HEK293T (cell line): ENCODE data around the gene OR4F6.

Source experiments
- CTCF ChIA-PET: fragments of 350-600 bp; formaldehyde crosslinking; extraction: SDS; loops from one replicate; lab custom pipeline; 2021; ENCODE audit warnings: antibody characterized with exemption, inconsistent platforms; lab: Yijun Ruan, JAX
- POLR2A ChIA-PET: fragments of 350-600 bp; formaldehyde crosslinking; extraction: SDS; loops from one replicate; lab custom pipeline; 2020; ENCODE audit warnings: antibody characterized with exemption, inconsistent platforms; lab: Yijun Ruan, JAX
- DNase-seq: peaks from one replicate; pipeline ENCODE4 v3.0.0; 2012; ENCODE audit warnings: mixed read lengths; ENCODE audit errors: extremely low spot score
- ARNT ChIP-seq: fragments of 450-650 bp; IDR thresholded peaks from 2 replicates; pipeline ENCODE4 v1.6.1; 2017; ENCODE audit warnings: mild to moderate bottlenecking
- BHLHE40 ChIP-seq: fragments of 450-650 bp; IDR thresholded peaks from 2 replicates; pipeline ENCODE4 v1.6.1; 2016; ENCODE audit warnings: mild to moderate bottlenecking, moderate library complexity, borderline replicate concordance
- CTBP1 ChIP-seq: fragments of 450-650 bp; IDR thresholded peaks from 2 replicates; pipeline ENCODE4 v1.6.1; 2016; ENCODE audit warnings: borderline replicate concordance
- ELF4 ChIP-seq: fragments of 450-650 bp; IDR thresholded peaks from 2 replicates; pipeline ENCODE4 v1.6.1; 2017; ENCODE audit warnings: antibody characterized with exemption
- FOXA1 ChIP-seq: fragments of 450-650 bp; IDR thresholded peaks from 2 replicates; pipeline ENCODE4 v1.6.1; 2016; ENCODE audit warnings: mild to moderate bottlenecking
- FOXK2 ChIP-seq: fragments of 450-650 bp; IDR thresholded peaks from 2 replicates; pipeline ENCODE4 v1.6.1; 2016; ENCODE audit warnings: mild to moderate bottlenecking
- FOXM1 ChIP-seq: fragments of 450-650 bp; IDR thresholded peaks from 2 replicates; pipeline ENCODE4 v1.6.1; 2017; ENCODE audit warnings: mild to moderate bottlenecking, borderline replicate concordance
- HDGF ChIP-seq: fragments of 450-650 bp; IDR thresholded peaks from 2 replicates; pipeline ENCODE4 v1.6.1; 2017; ENCODE audit warnings: antibody characterized with exemption, borderline replicate concordance
- L3MBTL2 ChIP-seq: fragments of 450-650 bp; conservative IDR thresholded peaks from 2 replicates; pipeline ENCODE4 v1.6.1; 2016; ENCODE audit warnings: mild to moderate bottlenecking
- LEF1 ChIP-seq: fragments of 450-650 bp; IDR thresholded peaks from 2 replicates; pipeline ENCODE4 v1.6.1; 2017; ENCODE audit warnings: mild to moderate bottlenecking, borderline replicate concordance
- NFRKB ChIP-seq: fragments of 450-650 bp; IDR thresholded peaks from 2 replicates; pipeline ENCODE4 v1.6.1; 2016; ENCODE audit warnings: mild to moderate bottlenecking, moderate library complexity
- PKNOX1 ChIP-seq: fragments of 450-650 bp; IDR thresholded peaks from 2 replicates; pipeline ENCODE4 v1.6.1; 2016
- SP1 ChIP-seq: fragments of 450-650 bp; IDR thresholded peaks from 2 replicates; pipeline ENCODE4 v1.6.1; 2017
- SUZ12 ChIP-seq: fragments of 450-650 bp; IDR thresholded peaks from 2 replicates; pipeline ENCODE4 v1.6.1; 2016; ENCODE audit warnings: mild to moderate bottlenecking
- TARDBP ChIP-seq: fragments of 450-650 bp; IDR thresholded peaks from 2 replicates; pipeline ENCODE4 v1.6.1; 2016
- ZNF384 ChIP-seq: fragments of 450-650 bp; IDR thresholded peaks from 2 replicates; pipeline ENCODE4 v1.6.1; 2016

The OR4F6 gene

GRCh38 chr15:101807345-101807945 lies 4.1 kb downstream of the OR4F6 start:
- no peak for TF ChIP-seq TARDBP
- TF ChIP-seq HDGF: no peak
- TF ChIP-seq BHLHE40: no peak
- no peak for TF ChIP-seq LEF1
- no peak for TF ChIP-seq NFRKB
- TF ChIP-seq FOXK2: no peak
- TF ChIP-seq PKNOX1: no peak
- TF ChIP-seq SUZ12: no peak
- TF ChIP-seq FOXA1: no peak
- no peak for TF ChIP-seq ELF4
- no peak for TF ChIP-seq FOXM1
- TF ChIP-seq ARNT: no peak
- no peak for TF ChIP-seq CTBP1
- no peak for TF ChIP-seq L3MBTL2
- TF ChIP-seq ZNF384: no peak
- DNase-seq: no peak
- ChIA-PET POLR2A (no interaction called here), CTCF (interaction anchor here (0.8 kb wide), 1 partner anchor 42 kb away, joined by 9 read pairs; no protein-coding TSS in a partner anchor)

- DNase-seq: no peak
- TF ChIP-seq FOXK2: no peak
- TF ChIP-seq ZNF384: no peak
- TF ChIP-seq LEF1: no peak
- no peak for TF ChIP-seq CTBP1
- no peak for TF ChIP-seq TARDBP
- ChIA-PET CTCF (interaction anchor here (0.8 kb wide), 1 partner anchor 42 kb away, joined by 9 read pairs; no protein-coding TSS in a partner anchor), POLR2A (no interaction called here)
These were observed 4.9 kb downstream of the OR4F6 start for GRCh38 chr15:101808201-101808600.

- ChIA-PET CTCF (no interaction called here), POLR2A (no interaction called here)
- no peak for DNase-seq
- TF ChIP-seq LEF1: no peak
- TF ChIP-seq ZNF384: no peak
- no peak for TF ChIP-seq SUZ12
- no peak for TF ChIP-seq FOXM1
- TF ChIP-seq FOXA1: no peak
- TF ChIP-seq SP1: no peak
- TF ChIP-seq TARDBP: no peak
- TF ChIP-seq ARNT: no peak
- TF ChIP-seq CTBP1: no peak
- TF ChIP-seq FOXK2: no peak
- TF ChIP-seq NFRKB: no peak
- no peak for TF ChIP-seq BHLHE40
- no peak for TF ChIP-seq ELF4
- TF ChIP-seq PKNOX1: no peak
- no peak for TF ChIP-seq HDGF
- TF ChIP-seq L3MBTL2: no peak
These were observed 7.1 kb downstream of the OR4F6 start for GRCh38 chr15:101810456-101810855.

GRCh38 chr15:101810876-101811275 lies 7.6 kb downstream of the OR4F6 start:
- POLR2A ChIA-PET: no interaction called here
- TF ChIP-seq TARDBP (no peak), NFRKB (no peak), SP1 (no peak), ELF4 (no peak), ARNT (no peak), L3MBTL2 (no peak), PKNOX1 (no peak), FOXA1 (no peak), HDGF (no peak), LEF1 (no peak), CTBP1 (no peak), SUZ12 (no peak), ZNF384 (no peak), BHLHE40 (no peak)
- DNase-seq: no peak
- CTCF ChIA-PET: no interaction called here

- ChIA-PET POLR2A (no interaction called here), CTCF (no interaction called here)
- DNase-seq: no peak
- no peak for TF ChIP-seq PKNOX1
- no peak for TF ChIP-seq BHLHE40
- TF ChIP-seq FOXM1: no peak
- TF ChIP-seq ELF4: no peak
- TF ChIP-seq CTBP1: no peak
- TF ChIP-seq ARNT: no peak
- no peak for TF ChIP-seq LEF1
- TF ChIP-seq SP1: no peak
- no peak for TF ChIP-seq TARDBP
- no peak for TF ChIP-seq HDGF
- no peak for TF ChIP-seq NFRKB
- no peak for TF ChIP-seq L3MBTL2
- TF ChIP-seq FOXK2: no peak
- no peak for TF ChIP-seq SUZ12
- TF ChIP-seq FOXA1: no peak
- no peak for TF ChIP-seq ZNF384
These were observed 8.6 kb downstream of the OR4F6 start, which contains the start of gene OR4F15 for GRCh38 chr15:101811902-101812301. Gene OR4F15, plus strand, starts transcription at chr15:101812202. Its CDS starts 5,985 bp downstream, at chr15:101818187.
